ENCODE data around the gene ACYP1.
"Not testable (repeated sequence)": the region's sequence is repeated elsewhere in the genome, so short reads cannot be mapped to it uniquely, and the experiment has no call there.

ACYP1 gene

DNA sequence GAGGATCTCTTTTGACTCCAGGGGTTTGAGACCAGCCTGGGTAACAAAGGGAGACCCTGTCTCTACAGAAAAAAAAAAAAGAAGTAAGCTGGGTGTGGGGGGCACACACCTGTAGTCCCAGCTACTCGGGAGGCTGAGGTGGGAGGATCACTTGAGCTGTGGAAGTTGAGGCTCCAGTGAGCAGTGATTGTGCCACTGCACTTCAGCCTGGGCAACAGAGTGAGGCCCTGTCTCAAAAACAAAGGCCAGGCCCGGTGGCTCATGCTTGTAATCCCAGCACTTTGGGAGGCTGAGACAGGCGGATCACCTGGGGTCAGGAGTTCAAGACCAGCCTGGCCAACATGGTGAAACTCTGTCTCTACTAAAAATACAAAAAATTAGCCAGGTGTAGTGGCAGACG, 3.9 kb upstream of the ACYP1 start:
- DNase-seq, result not testable (repeated sequence)

DNA sequence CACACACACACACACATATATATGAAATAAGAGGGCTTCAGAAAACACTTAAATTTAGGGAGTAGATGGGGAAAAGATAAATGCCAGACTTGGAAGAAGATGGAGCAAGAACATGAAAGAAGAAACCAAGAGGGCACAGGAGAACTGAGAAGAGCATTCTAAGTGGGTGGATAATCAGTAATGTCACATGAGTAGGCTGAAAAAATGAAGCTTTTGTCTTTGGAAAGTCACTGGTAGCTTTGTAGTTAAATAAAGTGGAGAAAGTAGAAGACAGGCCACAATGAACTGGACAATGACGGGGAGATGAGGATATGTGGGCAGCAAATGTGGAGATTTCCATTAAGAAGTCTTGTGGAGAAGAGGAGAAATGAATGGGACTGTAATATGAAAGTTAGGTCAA, 3.4 kb upstream of the ACYP1 start:
- DNase-seq, result no peak

DNA sequence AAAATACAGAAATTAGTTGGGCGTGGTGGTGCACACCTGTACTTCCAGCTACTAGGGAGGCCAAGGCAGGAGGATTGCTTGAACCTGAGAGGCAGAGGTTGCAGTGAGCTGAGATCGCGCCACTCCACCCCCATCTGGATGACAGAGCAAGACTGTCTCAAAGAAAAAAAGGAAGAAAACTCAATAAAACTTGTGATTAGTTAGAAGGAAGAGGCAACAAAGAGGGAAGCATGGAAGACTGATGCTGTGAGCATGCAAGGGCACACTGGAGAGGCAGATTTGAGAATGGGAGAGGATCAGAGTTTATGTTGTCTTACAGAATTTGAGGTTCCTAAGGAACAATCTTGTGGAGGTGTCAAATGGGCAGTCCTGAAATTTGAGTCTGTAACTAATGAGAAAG, 2.9 kb upstream of the ACYP1 start:
- DNase-seq, result no peak

DNA sequence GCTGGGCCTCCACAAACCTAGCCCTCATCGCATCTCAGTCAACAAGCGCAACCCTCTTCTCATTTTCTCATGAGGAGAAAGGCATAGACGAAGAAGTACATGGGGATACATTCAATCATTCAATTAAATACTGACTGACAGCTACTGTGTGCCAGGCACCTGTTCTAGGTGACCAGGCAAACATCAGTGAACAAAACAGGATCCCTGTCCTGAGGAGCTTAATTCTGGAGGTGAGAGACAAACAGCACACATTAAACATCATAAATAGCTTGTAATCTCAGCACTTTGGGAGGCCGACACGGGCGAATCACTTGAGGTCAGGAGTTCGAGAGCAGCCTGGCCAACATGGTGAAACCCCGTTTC, 362 bp upstream of the ACYP1 start:
- no peak for DNase-seq

DNA sequence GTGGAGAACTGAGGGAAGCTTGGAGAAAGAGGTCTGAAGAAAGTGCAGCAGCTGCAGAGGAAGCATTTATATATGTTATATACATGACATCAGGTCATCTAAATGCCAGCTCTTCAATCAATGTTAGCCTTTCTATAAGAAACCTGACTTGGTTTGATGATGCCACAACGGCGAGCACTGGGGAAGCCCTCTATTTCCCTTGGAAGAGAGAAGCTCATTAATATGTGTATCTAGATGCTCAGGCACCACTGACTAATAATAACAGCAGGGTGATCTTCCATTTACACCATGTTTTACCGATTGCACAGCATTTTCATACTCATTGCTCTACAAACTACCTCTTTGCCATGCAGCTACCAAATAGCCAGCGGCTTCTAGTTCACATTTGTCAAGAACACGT, 811 bp downstream of the ACYP1 start:
- peak; percentile 7 for DNase-seq

DNA sequence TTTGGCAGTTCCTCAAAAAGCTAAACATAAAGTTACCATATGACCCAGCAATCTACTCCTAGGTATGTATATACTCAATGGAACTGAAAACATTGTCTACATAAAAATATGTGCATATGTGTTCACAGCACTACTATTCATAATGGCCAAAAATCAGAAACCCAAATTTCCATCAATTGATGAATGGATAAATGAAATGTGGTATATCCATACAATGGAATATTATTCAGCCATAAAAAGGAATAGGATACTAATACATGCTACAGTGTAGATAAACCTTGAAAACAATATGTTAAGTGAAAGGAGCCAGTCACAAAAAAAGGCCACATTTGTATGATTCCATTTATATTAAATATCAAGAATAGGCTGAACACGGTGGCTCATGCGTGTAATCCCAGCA, 3.4 kb downstream of the ACYP1 start:
- DNase-seq, result no peak

DNA sequence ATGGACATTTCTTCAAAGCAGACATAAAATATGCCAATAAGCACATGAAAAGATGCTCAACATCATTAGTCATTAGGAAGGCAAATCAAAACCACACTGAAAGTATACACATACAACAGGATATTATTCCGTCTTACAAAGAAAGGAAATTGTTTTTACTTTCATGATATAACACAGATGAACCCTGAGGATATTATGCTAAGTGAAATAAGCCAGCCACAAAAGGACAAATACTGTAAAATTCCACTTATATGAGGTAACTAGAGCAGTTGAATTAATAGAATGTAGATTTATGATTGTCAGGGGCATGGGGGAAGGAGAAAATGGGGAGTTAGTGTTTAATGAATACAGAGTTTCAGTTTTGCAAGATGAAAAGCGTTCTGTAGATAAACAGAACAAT, 4.2 kb downstream of the ACYP1 start:
- DNase-seq, result no peak

DNA sequence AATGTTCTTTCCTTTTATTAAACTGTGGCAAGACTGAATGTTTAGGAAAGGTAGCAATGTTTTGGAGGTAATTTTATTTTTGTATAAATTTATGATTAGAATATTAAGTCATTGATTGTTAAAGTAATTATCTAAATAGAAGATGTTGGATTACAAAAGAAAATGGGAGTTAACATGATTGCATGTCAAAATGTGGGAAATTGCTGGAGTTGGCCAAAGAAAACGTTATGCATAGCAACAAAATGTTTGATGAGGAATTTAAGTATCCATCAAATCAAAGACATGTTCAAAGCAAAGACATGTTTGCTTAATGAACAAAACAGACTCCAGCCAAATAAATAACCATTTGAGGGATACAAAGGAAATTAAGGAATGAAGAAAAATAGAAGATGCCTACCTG, 9.4 kb downstream of the ACYP1 start:
- DNase-seq, result no peak

DNA sequence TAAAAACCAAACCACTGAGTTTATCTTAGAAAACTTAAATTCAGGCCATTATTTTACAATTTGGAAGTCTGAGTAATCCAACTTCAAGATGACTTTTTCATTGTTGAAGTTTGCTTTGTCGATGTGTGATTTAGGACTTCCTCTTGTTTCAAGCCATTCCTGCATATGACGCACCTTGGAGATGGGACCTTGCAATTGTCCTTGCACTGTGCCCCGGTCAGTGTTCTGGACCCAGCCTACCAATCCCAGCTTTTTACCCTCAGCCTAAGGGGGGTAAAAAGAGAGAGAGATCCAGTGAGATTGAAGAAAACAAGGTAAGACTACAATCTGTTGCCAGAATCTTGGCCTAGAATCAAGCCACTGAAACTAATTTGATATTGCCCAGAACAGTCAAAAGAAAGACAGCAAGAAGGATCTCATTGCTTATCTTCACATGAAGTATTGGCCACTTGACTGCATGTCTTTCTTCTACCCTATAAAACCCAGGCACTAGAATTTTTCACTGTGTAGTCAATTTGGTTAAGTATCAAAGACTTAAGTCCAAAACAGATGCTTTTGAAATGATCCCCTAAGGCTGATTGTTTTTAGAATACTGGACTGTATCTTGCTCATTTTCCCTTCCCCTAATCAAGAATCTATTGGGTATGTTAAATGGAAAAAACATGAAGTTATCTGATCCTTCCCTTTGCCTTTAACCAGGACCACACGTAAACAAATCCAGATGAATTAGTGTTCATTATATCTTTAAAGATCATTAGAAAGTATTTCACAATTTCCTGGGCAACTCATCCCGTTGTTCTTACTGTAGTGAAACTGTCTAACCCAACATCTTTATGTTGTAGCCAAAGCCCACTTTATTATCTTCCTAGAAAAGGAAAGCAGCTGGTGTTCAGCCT, 10.2 kb downstream of the ACYP1 start:
- no peak for DNase-seq

DNA sequence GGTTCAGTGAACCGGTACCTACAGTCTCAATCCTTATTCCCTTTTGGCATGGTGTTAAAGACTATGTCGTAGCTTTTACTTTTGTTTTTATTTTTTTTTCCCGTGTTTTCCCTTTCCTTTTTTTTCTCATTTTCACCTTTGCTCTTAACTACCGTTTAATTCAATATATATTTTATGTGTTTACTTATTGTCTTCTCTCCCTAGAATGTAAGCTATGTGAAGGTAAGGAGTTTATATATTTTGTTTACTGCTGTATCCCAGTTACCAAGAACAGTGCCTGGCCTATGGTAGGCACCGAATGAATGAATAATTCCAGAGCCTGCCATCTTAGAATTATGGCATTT, 12.3 kb downstream of the ACYP1 start:
- no peak for DNase-seq

DNA sequence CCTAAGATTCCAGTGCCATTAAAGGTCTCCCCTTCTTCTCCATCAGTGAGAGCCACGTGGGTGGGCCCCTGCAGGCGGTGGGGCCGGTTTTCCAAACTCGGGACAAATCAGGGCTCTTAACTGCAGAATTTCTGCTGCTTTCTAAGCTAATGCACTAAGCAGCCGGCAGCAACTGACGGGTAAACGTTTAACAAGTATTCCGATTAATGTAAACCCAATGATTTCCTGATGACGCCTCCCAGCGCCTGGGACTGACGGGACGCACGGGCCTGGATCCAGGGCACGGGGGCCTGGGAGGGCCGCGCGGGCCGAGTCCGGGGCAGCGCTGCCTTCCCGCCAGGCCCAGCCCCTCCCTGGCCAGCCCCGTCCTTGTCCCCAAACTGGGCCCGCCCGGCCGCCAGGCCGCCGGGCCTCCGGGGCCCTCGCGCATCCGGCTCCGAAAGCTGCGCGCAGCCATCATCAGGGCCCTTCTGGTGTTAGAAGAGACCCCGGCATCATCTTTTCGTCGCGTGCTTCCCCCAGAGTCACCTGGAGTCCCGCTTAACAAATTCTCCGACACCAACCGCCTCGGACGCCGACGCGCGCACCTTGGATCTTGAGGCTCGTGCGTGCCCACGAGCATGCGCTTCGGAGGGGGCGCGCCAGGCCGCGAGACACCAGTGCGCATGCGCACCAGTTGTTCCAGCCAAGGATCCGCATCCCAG, 12.8 kb downstream of the ACYP1 start, which contains the start of gene MLH3:
TSS of gene MLH3 (minus strand) at position 616 of the 704 bp plus-strand sequence. CDS start 1,812 bp downstream, outside the sequence.
- DNase-seq, result peak; percentile 85

DNA sequence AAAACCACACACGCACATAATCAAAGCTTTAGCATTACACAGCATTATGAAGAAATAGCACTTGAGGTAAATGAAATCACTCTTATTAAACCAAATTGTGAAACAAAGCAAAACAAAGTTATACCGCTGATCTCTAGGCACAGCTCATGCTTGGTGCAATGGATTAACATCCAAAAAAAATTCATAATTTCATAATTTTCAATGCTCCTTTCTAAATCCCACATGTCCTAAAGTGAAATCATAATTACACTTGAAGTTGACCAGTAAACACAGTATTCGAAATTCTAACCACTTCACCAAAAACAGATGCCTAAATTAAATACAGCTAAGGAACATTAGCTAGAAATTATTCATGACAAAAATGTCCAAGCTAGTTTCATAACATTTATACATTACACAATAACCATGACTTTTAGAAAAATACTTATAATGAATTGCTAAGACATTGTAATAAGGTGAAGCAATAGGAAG, 14.1 kb downstream of the ACYP1 start:
- DNase-seq, result no peak

DNA sequence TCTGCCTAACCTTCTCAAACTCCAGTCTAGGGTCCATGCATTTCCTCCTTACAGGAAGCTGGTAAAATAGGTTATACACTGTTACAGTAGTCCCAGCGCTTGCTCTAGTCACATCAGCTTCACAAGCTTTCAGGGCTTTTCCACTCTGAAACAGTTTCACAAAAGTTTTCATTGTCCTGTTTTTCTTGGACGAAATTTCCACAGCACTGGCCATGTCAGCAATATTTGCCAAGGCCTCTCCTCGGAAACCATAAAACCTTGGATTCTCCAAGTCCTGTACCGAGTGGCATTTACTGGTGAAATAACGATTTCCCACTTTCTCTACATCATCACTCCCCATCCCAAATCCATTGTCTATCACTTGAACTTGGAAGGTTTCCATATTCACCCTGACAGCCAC, 14.7 kb downstream of the ACYP1 start:
- DNase-seq, result no peak

DNA sequence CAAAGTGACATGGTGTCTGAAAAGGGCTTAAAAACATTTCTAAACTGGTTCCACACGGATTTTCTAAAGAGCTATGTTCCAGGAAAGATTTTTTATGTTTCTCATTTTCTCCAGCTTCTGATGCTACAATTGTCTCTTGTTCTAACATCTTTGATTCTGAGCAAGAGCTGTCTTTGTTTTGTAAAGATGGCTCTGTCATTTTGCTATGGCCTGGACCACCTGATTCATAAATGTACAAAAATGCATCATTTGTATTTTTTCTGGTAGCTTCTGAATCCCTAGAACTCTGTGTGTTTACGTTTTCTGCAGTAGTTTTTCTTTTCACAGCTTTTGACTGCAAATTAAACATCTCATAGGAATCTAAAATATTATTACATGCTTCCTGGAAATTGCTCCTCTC, 15.7 kb downstream of the ACYP1 start:
- no peak for DNase-seq

DNA sequence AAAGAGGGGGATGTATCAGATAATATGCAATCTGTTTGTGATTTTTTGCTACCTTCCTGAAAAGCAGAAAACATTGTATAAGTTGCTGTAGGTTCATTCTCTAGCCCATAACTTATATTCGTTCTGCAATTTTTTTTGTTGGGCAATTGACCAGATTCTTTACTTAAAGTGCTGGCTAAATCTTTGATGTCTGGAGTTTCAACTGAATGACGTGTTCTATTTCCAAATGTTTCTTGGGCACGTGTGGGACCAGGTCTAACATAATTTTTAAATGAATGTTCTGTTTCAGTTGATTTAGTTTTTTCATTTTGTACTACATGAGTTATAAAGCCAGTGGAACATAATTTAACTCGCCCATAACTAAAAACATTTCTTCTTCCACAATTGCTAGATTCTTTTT, 16.3 kb downstream of the ACYP1 start:
- DNase-seq, result no peak

DNA sequence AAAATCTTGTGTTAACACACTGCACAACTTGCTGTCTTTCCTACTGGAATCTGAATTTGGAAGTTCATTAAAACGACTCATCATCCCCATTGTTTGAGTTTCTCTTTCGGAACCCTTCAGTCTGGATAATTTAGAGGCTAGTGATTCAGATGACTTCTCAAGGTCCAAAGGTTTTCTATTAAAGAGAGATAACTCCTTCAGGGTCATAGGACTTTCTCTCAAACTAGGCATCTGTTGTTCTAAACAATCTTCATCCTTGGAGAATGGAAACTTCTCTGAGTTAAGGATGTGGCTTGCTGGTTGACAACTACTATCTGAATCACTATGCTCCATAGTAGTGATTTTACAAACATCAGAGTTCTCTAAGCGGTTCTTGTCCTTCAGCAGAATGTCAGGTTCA, 16.9 kb downstream of the ACYP1 start:
- peak; percentile 58 for DNase-seq

DNA sequence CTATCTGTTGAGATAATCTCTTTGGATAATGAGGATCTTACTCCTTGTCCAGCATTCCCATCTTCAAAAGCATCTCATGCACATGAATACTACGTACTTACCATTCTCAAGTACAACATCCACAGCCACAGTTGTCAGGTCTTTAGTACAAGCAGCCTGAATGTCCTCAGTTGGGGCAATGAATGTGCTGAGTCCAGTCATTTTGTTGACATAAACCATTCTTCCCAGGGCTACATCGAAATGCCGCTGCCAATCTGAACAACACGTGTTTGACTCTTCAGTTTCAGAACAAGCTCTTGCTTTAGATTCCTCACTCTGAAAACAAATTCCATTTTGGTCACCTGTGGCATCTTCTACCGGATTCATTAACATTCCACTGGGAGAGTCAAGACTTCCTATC, 17.5 kb downstream of the ACYP1 start:
- DNase-seq, result no peak

DNA sequence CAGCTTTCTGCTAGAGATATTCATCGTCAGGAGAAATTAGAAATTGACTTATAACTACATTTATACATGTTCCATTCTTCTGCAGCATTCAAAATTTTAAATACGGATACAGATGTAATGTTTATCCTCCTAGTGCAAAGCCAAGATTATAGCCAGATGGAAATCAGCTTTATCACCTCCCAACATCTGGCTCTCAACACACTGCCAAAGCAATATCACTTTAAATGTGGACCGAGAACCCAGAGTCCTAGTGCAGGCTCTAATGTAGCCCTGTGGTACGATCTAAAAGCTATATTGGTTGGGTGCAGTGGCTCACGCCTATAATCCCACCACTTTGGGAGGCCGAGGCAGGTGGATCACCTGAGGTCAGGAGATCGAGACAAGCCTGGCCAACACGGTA, 19.1 kb downstream of the ACYP1 start:
- DNase-seq, result no peak

DNA sequence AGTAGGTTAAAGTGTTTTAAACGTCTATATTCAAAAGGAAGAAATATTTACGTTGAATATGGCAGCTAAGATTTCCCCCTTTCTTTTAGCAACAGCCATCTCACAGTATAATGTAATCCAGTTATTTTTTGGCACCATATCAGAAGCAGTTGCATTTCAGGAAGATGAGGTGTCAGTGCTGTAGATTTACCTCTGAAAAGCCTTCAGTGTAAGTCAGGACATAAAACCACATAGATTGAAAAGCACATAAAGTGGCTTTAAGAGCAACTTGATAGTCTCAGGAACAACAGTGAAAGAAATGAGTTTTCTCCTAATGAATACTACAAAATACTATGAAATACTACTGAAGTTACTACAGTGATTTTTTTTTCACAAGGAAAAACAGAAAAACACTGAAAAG, 19.5 kb downstream of the ACYP1 start:
- DNase-seq, result no peak

DNA sequence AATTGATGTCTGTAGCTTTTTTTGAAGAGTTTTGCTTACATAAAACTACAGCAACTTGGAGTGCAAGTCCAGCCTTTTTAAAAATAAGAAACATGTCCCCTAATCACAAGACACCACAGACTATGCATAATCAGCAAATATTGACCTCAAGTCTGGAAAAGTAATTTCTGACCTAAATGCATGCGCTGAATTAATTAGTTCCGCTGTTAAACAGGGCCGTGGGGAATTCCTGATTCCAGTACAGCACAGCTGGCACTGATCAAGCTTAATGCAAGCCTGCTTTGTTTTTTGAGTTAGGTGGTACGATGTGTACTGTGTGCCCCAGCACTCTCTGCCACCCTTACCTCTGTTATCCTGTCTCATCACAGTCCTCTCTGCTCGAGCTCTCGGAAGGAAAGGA, 21.8 kb downstream of the ACYP1 start:
- no peak for DNase-seq

DNA sequence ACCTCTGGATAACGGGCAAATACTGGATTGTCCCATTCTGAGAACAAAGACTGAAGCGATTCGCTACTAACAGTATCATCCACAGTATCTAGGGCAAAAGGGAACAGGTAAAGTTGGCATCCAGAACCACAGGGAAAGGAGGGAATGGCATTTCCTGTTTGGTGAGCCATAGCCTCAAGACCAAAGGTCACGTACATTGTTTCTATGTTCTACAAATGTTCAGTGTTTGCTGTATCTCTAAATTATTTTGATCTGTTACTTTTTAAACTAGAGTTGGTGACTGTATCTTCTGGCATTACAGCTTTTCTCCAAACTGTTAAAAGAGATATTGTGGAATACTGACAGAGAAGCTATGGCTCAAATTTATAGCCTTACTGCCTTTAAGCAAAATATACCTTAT, 22.2 kb downstream of the ACYP1 start:
- DNase-seq, result no peak

DNA sequence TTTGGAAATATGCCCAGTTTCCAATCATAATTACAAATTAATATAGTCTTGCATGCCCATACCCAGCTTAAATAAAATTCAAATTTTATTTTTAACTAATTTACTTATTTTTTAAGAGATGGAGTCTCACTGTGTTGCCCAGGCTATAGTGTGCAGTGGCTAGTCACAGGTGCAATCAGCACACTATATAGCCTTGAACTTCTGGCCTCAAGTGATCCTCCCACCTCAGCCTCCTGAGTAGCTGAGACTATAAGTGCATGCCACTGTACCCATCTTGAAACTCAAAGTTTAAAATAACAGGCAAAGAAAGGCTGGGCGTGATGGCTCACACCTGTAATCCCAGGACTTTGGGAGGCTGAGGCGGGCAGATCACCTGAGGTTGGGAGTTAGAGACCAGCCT, 22.9 kb downstream of the ACYP1 start:
- DNase-seq, result no peak

DNA sequence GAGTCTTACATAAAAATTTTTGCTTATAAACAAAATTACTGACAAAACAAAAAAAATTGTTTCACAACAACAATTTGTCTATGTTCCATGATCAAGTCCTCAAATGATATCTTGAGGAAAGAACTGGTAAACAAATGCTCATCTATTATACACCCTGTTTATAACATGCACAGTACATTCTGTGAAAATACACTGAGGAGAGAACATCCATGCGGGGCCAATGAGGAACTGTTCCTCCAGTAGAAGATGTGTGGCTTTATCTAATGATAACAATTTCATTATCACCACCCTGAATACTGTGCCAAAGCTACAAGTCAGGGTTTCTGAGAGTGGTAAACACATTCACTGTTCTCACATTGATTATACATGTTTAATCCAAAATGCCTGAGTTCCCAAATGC, 23.3 kb downstream of the ACYP1 start:
- DNase-seq, result no peak

DNA sequence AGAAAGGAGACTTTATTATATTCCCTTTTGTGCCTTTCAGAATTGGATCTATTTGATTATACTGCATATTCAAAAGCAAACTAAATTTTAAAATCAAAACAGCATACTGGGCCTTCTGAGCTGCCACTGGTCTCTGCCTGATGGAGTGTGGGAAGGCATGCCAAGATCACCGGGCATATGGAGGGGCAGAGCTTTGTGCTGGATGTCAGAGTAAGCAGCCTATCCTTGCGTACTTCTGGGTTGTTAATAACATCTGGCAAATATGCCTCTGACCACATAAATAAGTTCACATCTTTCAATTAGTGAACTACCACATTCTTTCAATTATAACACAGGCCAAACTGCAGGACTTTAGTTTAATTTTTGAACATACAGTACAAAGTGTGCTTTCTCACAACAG, 30.9 kb downstream of the ACYP1 start:
- no peak for DNase-seq

DNA sequence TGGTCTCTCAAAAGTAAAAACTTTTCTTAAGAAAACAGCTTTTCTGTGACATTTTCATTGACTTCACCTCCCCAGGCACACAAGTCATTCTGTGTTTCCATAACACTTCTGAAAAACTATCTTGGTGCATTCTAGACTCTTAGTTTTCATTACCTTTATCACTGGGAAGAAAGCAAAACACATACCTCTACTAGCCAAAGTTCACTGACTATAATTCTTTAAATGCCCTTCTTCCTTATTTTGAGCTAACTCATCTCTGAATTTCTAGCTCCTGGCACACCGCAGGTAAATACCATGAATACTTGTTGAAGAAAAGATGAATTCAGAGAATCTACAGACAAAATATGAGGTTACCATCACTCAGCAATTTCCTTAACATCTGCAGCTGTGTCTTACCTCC, 33.7 kb downstream of the ACYP1 start:
- DNase-seq, result no peak

Data from activated CD4-positive, alpha-beta T cell treated with anti-CD3 and anti-CD28 coated beads, Interleukin-10, Interleukin-2, amounts not matched to agents 100 ng/mL and 50 ng/mL, durations not matched to agents 16 hours and 8 hours (primary cell).